WTC11 (cell line): ENCODE data around the gene PRR18. TPM values are rescaled to one million over a fixed set of nuclear protein-coding genes. Genes with fewer than 3 reads are reported as not detected.

ENCODE experiments used
- ATAC-seq: fragments of 200-7000 bp; cut with Tn5 transposase; 2 replicates; pipeline ENCODE4 v1.10.0; 2021; ENCODE audit warnings: mild to moderate bottlenecking, moderate library complexity
- CTCF ChIA-PET: fragments of 300-600 bp; sonication (Branson Sonifier 250); formaldehyde crosslinking; loops from one replicate; lab custom pipeline; 2021; ENCODE audit warnings: antibody characterized with exemption; lab: Charles Lee
- POLR2A ChIA-PET: fragments of 350-600 bp; sonication (Branson Sonifier 250); formaldehyde crosslinking; loops from one replicate; lab custom pipeline; 2021; ENCODE audit warnings: antibody characterized with exemption; lab: Charles Lee
- DNase-seq: peaks from one replicate; pipeline ENCODE4 v3.0.0; 2021; ENCODE audit warnings: low spot score
- H3K27ac Mint-ChIP-seq: 2 replicates; pipeline ENCODE4 v1.8.0; 2021; ENCODE audit warnings: mixed read lengths
- H3K27me3 Mint-ChIP-seq: 2 replicates; pipeline ENCODE4 v1.8.0; 2021; ENCODE audit warnings: low read depth, mild to moderate bottlenecking, moderate library complexity, mixed read lengths
- H3K36me3 Mint-ChIP-seq: 2 replicates; pipeline ENCODE4 v1.8.0; 2021; ENCODE audit warnings: mixed read lengths
- H3K4me1 Mint-ChIP-seq: 2 replicates; pipeline ENCODE4 v1.8.0; 2022; ENCODE audit warnings: mixed read lengths
- H3K4me3 Mint-ChIP-seq: 2 replicates; pipeline ENCODE4 v1.8.0; 2021; ENCODE audit warnings: mild to moderate bottlenecking, moderate library complexity, mixed read lengths
- H3K9me3 Mint-ChIP-seq: 2 replicates; pipeline ENCODE4 v1.8.0; 2021; ENCODE audit warnings: mixed read lengths
- ELF4 ChIP-seq: sonication (generic); formaldehyde crosslinking; IDR thresholded peaks from 2 replicates; pipeline ENCODE4 v1.8.1; 2022; ENCODE audit warnings: low read depth, mild to moderate bottlenecking, moderate library complexity, missing genetic modification reagents
- ETV6 ChIP-seq: sonication (generic); formaldehyde crosslinking; IDR thresholded peaks from 2 replicates; pipeline ENCODE4 v1.8.1; 2022; ENCODE audit warnings: mild to moderate bottlenecking, missing genetic modification reagents
- FOXJ3 ChIP-seq: sonication (generic); formaldehyde crosslinking; IDR thresholded peaks from 2 replicates; pipeline ENCODE4 v1.9.0; 2021; ENCODE audit warnings: missing genetic modification reagents, mild to moderate bottlenecking, borderline replicate concordance
- FOXP4 ChIP-seq: sonication (generic); formaldehyde crosslinking; IDR thresholded peaks from 2 replicates; pipeline ENCODE4 v1.8.0; 2022; ENCODE audit warnings: mild to moderate bottlenecking, missing genetic modification reagents
- GRHL2 ChIP-seq: fragments of 250-450 bp; sonication (Bioruptor Pico); IDR thresholded peaks from 2 replicates; pipeline ENCODE4 v1.8.0; 2022; ENCODE audit warnings: mild to moderate bottlenecking, moderate library complexity; ENCODE audit not compliant: insufficient replicate concordance, severe bottlenecking
- HMGA2 ChIP-seq: fragments of 250-450 bp; sonication (Bioruptor Pico); IDR thresholded peaks from 2 replicates; pipeline ENCODE4 v1.4.0; 2021; ENCODE audit warnings: mild to moderate bottlenecking, moderate library complexity
- IRF1 ChIP-seq: sonication (generic); formaldehyde crosslinking; IDR thresholded peaks from 2 replicates; pipeline ENCODE4 v1.8.0; 2023; ENCODE audit warnings: missing genetic modification reagents
- MAX ChIP-seq: sonication (generic); formaldehyde crosslinking; IDR thresholded peaks from 2 replicates; pipeline ENCODE4 v1.8.0; 2022; ENCODE audit warnings: mild to moderate bottlenecking, missing genetic modification reagents
- MLX ChIP-seq: sonication (generic); formaldehyde crosslinking; IDR thresholded peaks from 2 replicates; pipeline ENCODE4 v1.8.1; 2023; ENCODE audit warnings: mild to moderate bottlenecking, missing genetic modification reagents, moderate library complexity
- NFATC4 ChIP-seq: fragments of 250-450 bp; sonication (Bioruptor Pico); IDR thresholded peaks from 2 replicates; pipeline ENCODE4 v1.9.0; 2021; ENCODE audit warnings: mild to moderate bottlenecking
- RORB ChIP-seq: fragments of 250-450 bp; sonication (Bioruptor Pico); IDR thresholded peaks from 2 replicates; pipeline ENCODE4 v1.9.0; 2021; ENCODE audit warnings: mild to moderate bottlenecking
- TEAD1 ChIP-seq: sonication (generic); formaldehyde crosslinking; IDR thresholded peaks from 2 replicates; pipeline ENCODE4 v1.8.0; 2022; ENCODE audit warnings: mild to moderate bottlenecking, missing genetic modification reagents
- USF1 ChIP-seq: sonication (generic); formaldehyde crosslinking; IDR thresholded peaks from 2 replicates; pipeline ENCODE4 v1.8.0; 2022; ENCODE audit warnings: mild to moderate bottlenecking, missing genetic modification reagents
- ZBTB21 ChIP-seq: sonication (generic); formaldehyde crosslinking; IDR thresholded peaks from 2 replicates; pipeline ENCODE4 v1.8.1; 2023; ENCODE audit warnings: mild to moderate bottlenecking, missing genetic modification reagents, borderline replicate concordance
- ZBTB43 ChIP-seq: sonication (generic); formaldehyde crosslinking; IDR thresholded peaks from 2 replicates; pipeline ENCODE4 v1.8.1; 2023; ENCODE audit warnings: mild to moderate bottlenecking, missing genetic modification reagents
- ZNF512 ChIP-seq: sonication (generic); formaldehyde crosslinking; IDR thresholded peaks from 2 replicates; pipeline ENCODE4 v1.8.1; 2022; ENCODE audit warnings: missing genetic modification reagents, borderline replicate concordance
- ZNF532 ChIP-seq: fragments of 250-450 bp; sonication (Bioruptor Pico); IDR thresholded peaks from 2 replicates; pipeline ENCODE4 v1.9.0; 2021; ENCODE audit warnings: mild to moderate bottlenecking, borderline replicate concordance
- ZSCAN18 ChIP-seq: fragments of 250-450 bp; sonication (Bioruptor Pico); IDR thresholded peaks from 2 replicates; pipeline ENCODE4 v2.1.2; 2022; ENCODE audit warnings: mild to moderate bottlenecking, moderate library complexity
- total RNA-seq: library from RNA; stranded (reverse); gene quantifications from 3 replicates; pipeline ENCODE4 v1.2.3, GENCODE V29; 2021

The PRR18 gene
- total RNA-seq, 1 experiment from 2014 or later: 0.52 TPM

GRCh38 chr6:166333172-166333995 lies 25.2 kb upstream of the PRR18 start:
- Mint-ChIP-seq H3K27me3 (no peaks in the 10 kb centered on the region), H3K4me1 (peaks cover 47% of the 10 kb centered on the region), H3K27ac (peak overlapping the region; percentile 51), H3K9me3 (no peaks in the 10 kb centered on the region), H3K36me3 (peaks cover 27% of the 10 kb centered on the region), H3K4me3 (no peak overlapping the region)
- ChIA-PET CTCF (interaction anchor here (1.0 to 1.2 kb wide), 2 partner anchors 48 to 67 kb away, joined by 3 to 4 read pairs; no protein-coding TSS in a partner anchor), POLR2A (no interaction called here)
- ATAC-seq (no peak), DNase-seq (no peak)
- TF ChIP-seq FOXP4 (CRISPR knock-in tag): no peak
- no peak for TF ChIP-seq FOXJ3
- TF ChIP-seq IRF1 (CRISPR knock-in tag): no peak
- TF ChIP-seq TEAD1 (CRISPR knock-in tag): no peak

GRCh38 chr6:166331503-166332415 lies 23.6 kb upstream of the PRR18 start:
- Mint-ChIP-seq H3K27me3 (no peaks in the 10 kb centered on the region), H3K36me3 (peaks cover 25% of the 10 kb centered on the region), H3K27ac (peak overlapping the region; percentile 51), H3K9me3 (no peaks in the 10 kb centered on the region), H3K4me1 (peaks cover 47% of the 10 kb centered on the region), H3K4me3 (no peak overlapping the region)
- ATAC-seq (no peak), DNase-seq (no peak)
- POLR2A ChIA-PET: interaction anchor here (0.9 kb wide), 1 partner anchor 50 kb away, joined by 3 read pairs; no protein-coding TSS in a partner anchor
- CTCF ChIA-PET: no interaction called here
- TF ChIP-seq NFATC4 (CRISPR knock-in tag): no peak
- TF ChIP-seq RORB (CRISPR knock-in tag): no peak
- TF ChIP-seq ZSCAN18 (CRISPR knock-in tag): no peak
- no peak for TF ChIP-seq ETV6 (CRISPR knock-in tag)
- no peak for TF ChIP-seq ELF4 (CRISPR knock-in tag)
- no peak for TF ChIP-seq ZBTB21 (CRISPR knock-in tag)
- no peak for TF ChIP-seq MLX (CRISPR knock-in tag)
- TF ChIP-seq USF1 (CRISPR knock-in tag): no peak
- no peak for TF ChIP-seq ZBTB43 (CRISPR knock-in tag)
- TF ChIP-seq ZNF512 (CRISPR knock-in tag): no peak
- TF ChIP-seq GRHL2 (CRISPR knock-in tag): no peak
- no peak for TF ChIP-seq HMGA2 (CRISPR knock-in tag)
- TF ChIP-seq ZNF532 (CRISPR knock-in tag): no peak
- no peak for TF ChIP-seq MAX (CRISPR knock-in tag)
